HCT116 (cell line): ENCODE data around the gene YIF1B. TPM values are rescaled to one million over a fixed set of nuclear protein-coding genes. Genes with fewer than 3 reads are reported as not detected.

Experiments used
- ATAC-seq: fragments of 200-7000 bp; cut with Tn5 transposase; 2 replicates; pipeline ENCODE4 v1.9.1; 2020; ENCODE audit warnings: mild to moderate bottlenecking, moderate library complexity
- BruUV-seq: library from RNA; stranded (reverse); fragments of 400-500 nt; replicated peaks from 2 replicates; lab custom pipeline; 2021; lab: Mats Ljungman, UMichigan
- CTCF ChIA-PET: fragments of 300-600 bp; sonication (Branson Sonifier 250); formaldehyde crosslinking; loops from one replicate; lab custom pipeline; 2021; ENCODE audit warnings: antibody characterized with exemption; lab: Charles Lee
- POLR2A ChIA-PET: fragments of 300-600, 350-600 bp; sonication (Branson Sonifier 250); formaldehyde crosslinking; loops from one replicate; lab custom pipeline; 2021; ENCODE audit warnings: antibody characterized with exemption; lab: Charles Lee
- RAD21 ChIA-PET, 2 experiments: fragments of 300-600 bp; sonication (Branson Sonifier 250); formaldehyde crosslinking; loops; one replicate each; lab custom pipeline; 2023; ENCODE audit warnings: low total read pairs in 2 of 2; ENCODE audit not compliant: uncharacterized antibody in 2 of 2, unreplicated experiment in 2 of 2, low non-redundant PET in 1 of 2; lab: Charles Lee
- DNase-seq: peaks from one replicate; pipeline ENCODE4 v3.0.0-alpha.2; 2010; ENCODE audit warnings: low read depth, low spot score
- H2AFZ ChIP-seq: fragments of 200-600 bp; shearing (Covaris generic), sonication (generic); 2 replicates; pipeline ENCODE4 v1.6.1; 2017; ENCODE audit warnings: low read depth, mixed run types, mixed read lengths, antibody characterized with exemption, low read length; ENCODE audit not compliant: poor library complexity, severe bottlenecking
- H3K27ac ChIP-seq: 2 replicates; pipeline ENCODE4 v1.5.1; 2012; ENCODE audit warnings: low read depth, low read length
- H3K27me3 ChIP-seq: fragments of 200-600 bp; sonication (generic); 2 replicates; pipeline ENCODE4 v1.6.1; 2016; ENCODE audit warnings: mixed run types, low read length, mixed read lengths; ENCODE audit not compliant: insufficient read depth
- H3K36me3 ChIP-seq, 2 experiments: fragments of 200-500 bp in 1 of 2; fragments of 200-600 bp in 1 of 2; sonication (Bioruptor generic) in 1 of 2; sonication (generic) in 1 of 2; 2 replicates each; pipeline versions ENCODE4 v1.5.1 to v1.6.1; 2014 to 2016; ENCODE audit warnings: low read length in 2 of 2, inconsistent platforms in 1 of 2, mixed read lengths in 1 of 2, mixed run types in 1 of 2; ENCODE audit not compliant: insufficient read depth in 2 of 2, control insufficient read depth in 1 of 2
- H3K4me1 ChIP-seq, 2 experiments: fragments of 200-600 bp in 1 of 2; sonication (generic) in 1 of 2; 2 replicates each; pipeline versions ENCODE4 v1.5.1 to v1.6.1; 2012 to 2017; ENCODE audit warnings: low read length in 2 of 2, inconsistent platforms in 1 of 2, mild to moderate bottlenecking in 1 of 2, mixed read lengths in 1 of 2, mixed run types in 1 of 2, moderate library complexity in 1 of 2; ENCODE audit not compliant: insufficient read depth in 2 of 2, control insufficient read depth in 1 of 2
- H3K4me2 ChIP-seq: fragments of 200-600 bp; sonication (generic); 2 replicates; pipeline ENCODE4 v1.6.1; 2017; ENCODE audit warnings: mixed run types, low read length, mixed read lengths
- H3K4me3 ChIP-seq, 2 experiments: fragments of 200-600 bp in 1 of 2; sonication (generic) in 1 of 2; replicated peaks in 1 of 2; 2 replicates each; pipeline ENCODE4 v1.5.1; 2011 to 2016; ENCODE audit warnings: low read length in 2 of 2, control low read depth in 1 of 2, low read depth in 1 of 2, mild to moderate bottlenecking in 1 of 2, mixed read lengths in 1 of 2, mixed run types in 1 of 2
- H3K79me2 ChIP-seq: fragments of 200-600 bp; sonication (generic); 2 replicates; pipeline ENCODE4 v1.6.1; 2017; ENCODE audit warnings: mild to moderate bottlenecking, mixed run types, low read length, moderate library complexity, mixed read lengths; ENCODE audit not compliant: insufficient read depth
- H3K9ac ChIP-seq: fragments of 200-600 bp; sonication (generic); 2 replicates; pipeline ENCODE4 v1.6.1; 2016; ENCODE audit warnings: low read length, mixed read lengths
- H3K9me2 ChIP-seq: fragments of 200-600 bp; sonication (generic), shearing (Covaris generic); 2 replicates; pipeline ENCODE4 v1.6.1; 2017; ENCODE audit warnings: mixed run types, mild to moderate bottlenecking, moderate library complexity; ENCODE audit not compliant: insufficient read depth
- H3K9me3 ChIP-seq, 2 experiments: fragments of 200-500 bp in 1 of 2; fragments of 200-600 bp in 1 of 2; sonication (Bioruptor generic) in 1 of 2; sonication (generic) in 1 of 2; 2 replicates each; pipeline ENCODE4 v1.6.1; 2014 to 2017; ENCODE audit warnings: low read length in 2 of 2, mixed read lengths in 2 of 2, inconsistent platforms in 1 of 2, low read depth in 1 of 2, mild to moderate bottlenecking in 1 of 2, mixed run types in 1 of 2, moderate library complexity in 1 of 2; ENCODE audit not compliant: control insufficient read depth in 1 of 2, insufficient read depth in 1 of 2
- H4K20me1 ChIP-seq: fragments of 200-600 bp; sonication (generic), shearing (Covaris generic); 2 replicates; pipeline ENCODE4 v1.6.1; 2017; ENCODE audit warnings: mixed run types, mild to moderate bottlenecking, moderate library complexity; ENCODE audit not compliant: insufficient read depth
- ELF1 ChIP-seq: IDR thresholded peaks from 2 replicates; pipeline ENCODE4 v1.6.1; 2012; ENCODE audit warnings: low read depth, borderline replicate concordance
- EZH2phosphoT487 ChIP-seq: fragments of 200-600 bp; IDR thresholded peaks from 2 replicates; pipeline ENCODE4 v1.6.1; 2018; ENCODE audit warnings: antibody characterized with exemption, borderline replicate concordance
- FOSL1 ChIP-seq: IDR thresholded peaks from 2 replicates; pipeline ENCODE4 v1.6.1; 2012; ENCODE audit warnings: low read depth
- POLR2A ChIP-seq: IDR thresholded peaks from 2 replicates; pipeline ENCODE4 v1.7.0; 2011; ENCODE audit warnings: borderline replicate concordance; ENCODE audit not compliant: insufficient read depth, insufficient read length; ENCODE audit errors: extremely low read depth
- RAD21 ChIP-seq: IDR thresholded peaks from 2 replicates; pipeline ENCODE4 v1.6.1; 2012; ENCODE audit warnings: low read depth, mild to moderate bottlenecking
- SIN3A ChIP-seq: IDR thresholded peaks from 2 replicates; pipeline ENCODE4 v1.6.1; 2012; ENCODE audit warnings: low read depth
- TCF7L2 ChIP-seq: IDR thresholded peaks from 2 replicates; pipeline ENCODE4 v1.7.0; 2011; ENCODE audit warnings: borderline replicate concordance, inconsistent platforms; ENCODE audit not compliant: insufficient read depth, insufficient read length; ENCODE audit errors: extremely low read depth
- ZBTB33 ChIP-seq: IDR thresholded peaks from 2 replicates; pipeline ENCODE4 v1.6.1; 2011; ENCODE audit warnings: mild to moderate bottlenecking, low read length, moderate library complexity; ENCODE audit not compliant: insufficient replicate concordance; ENCODE audit errors: extremely low read depth
- intact Hi-C: fragments of 100-400 bp; cut with micrococcal nuclease; formaldehyde crosslinking; loops from 2 replicates; pipeline ENCODE4 v1.10.0; 2022
- total RNA-seq: library from RNA; stranded (reverse); gene quantifications from one replicate; pipeline ENCODE4 v1.2.1, GENCODE V29; 2021; ENCODE audit not compliant: unreplicated experiment

YIF1B gene
- total RNA-seq, 1 experiment from 2014 or later = 67.5 TPM

- no peaks in the 10 kb centered on the region for H4K20me1 ChIP-seq
- DNase-seq = no peak
- intact Hi-C loops = no loop called here
- H3K9ac ChIP-seq = no peak overlapping the region
- peaks cover 19% of the 10 kb centered on the region; the same call in 1 of the 2 replicates for H3K79me2 ChIP-seq
- H3K27me3 ChIP-seq = no peaks in the 10 kb centered on the region
- no peak overlapping the region for H3K4me2 ChIP-seq
- H3K4me1 ChIP-seq = peaks cover 9 to 15% of the 10 kb centered on the region in 2 experiments
- H3K36me3 ChIP-seq = peaks cover 10% of the 10 kb centered on the region in 2 experiments; a peak in 3 of 4 replicates
- ChIA-PET RAD21 (no interaction called here), CTCF (no interaction called here), POLR2A (interaction anchor here (1.3 kb wide), 1 partner anchor 45 kb away, joined by 3 read pairs; no protein-coding TSS in a partner anchor)
- no peak for ATAC-seq
- H3K9me3 ChIP-seq = no peaks in the 10 kb centered on the region
- no peak overlapping the region for H2AFZ ChIP-seq
- H3K4me3 ChIP-seq = no peak overlapping the region
- TF ChIP-seq EZH2phosphoT487 = no peak
- no peak for TF ChIP-seq FOSL1
- no peak for TF ChIP-seq SIN3A
- no peak for TF ChIP-seq POLR2A
- TF ChIP-seq RAD21 = no peak
- TF ChIP-seq ZBTB33 = no peak
- no peak for TF ChIP-seq TCF7L2
- no peak for TF ChIP-seq ELF1
- H3K27ac ChIP-seq = no peak overlapping the region
- no peaks in the 10 kb centered on the region for H3K9me2 ChIP-seq
- BruUV-seq = no TSS peak
These were observed 5.5 kb downstream of the YIF1B start for GRCh38 chr19:38310279-38310670.
